GM18909 (cell line): ENCODE data around the gene UBAC1.

Source experiments
- ATAC-seq: cut with Tn5 transposase; IDR thresholded peaks from one replicate; pipeline ENCODE4 v1.9.1; 2021; ENCODE audit warnings: mild to moderate bottlenecking; ENCODE audit not compliant: unreplicated experiment, poor library complexity

UBAC1 gene, protein sequence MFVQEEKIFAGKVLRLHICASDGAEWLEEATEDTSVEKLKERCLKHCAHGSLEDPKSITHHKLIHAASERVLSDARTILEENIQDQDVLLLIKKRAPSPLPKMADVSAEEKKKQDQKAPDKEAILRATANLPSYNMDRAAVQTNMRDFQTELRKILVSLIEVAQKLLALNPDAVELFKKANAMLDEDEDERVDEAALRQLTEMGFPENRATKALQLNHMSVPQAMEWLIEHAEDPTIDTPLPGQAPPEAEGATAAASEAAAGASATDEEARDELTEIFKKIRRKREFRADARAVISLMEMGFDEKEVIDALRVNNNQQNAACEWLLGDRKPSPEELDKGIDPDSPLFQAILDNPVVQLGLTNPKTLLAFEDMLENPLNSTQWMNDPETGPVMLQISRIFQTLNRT

GRCh38 chr9:135961277-135961715, at the start of gene UBAC1:
Gene UBAC1, minus strand, starts transcription at chr9:135961373. Its CDS starts 211 bp downstream, at chr9:135961162.
- ATAC-seq = peak; percentile 93

DNA sequence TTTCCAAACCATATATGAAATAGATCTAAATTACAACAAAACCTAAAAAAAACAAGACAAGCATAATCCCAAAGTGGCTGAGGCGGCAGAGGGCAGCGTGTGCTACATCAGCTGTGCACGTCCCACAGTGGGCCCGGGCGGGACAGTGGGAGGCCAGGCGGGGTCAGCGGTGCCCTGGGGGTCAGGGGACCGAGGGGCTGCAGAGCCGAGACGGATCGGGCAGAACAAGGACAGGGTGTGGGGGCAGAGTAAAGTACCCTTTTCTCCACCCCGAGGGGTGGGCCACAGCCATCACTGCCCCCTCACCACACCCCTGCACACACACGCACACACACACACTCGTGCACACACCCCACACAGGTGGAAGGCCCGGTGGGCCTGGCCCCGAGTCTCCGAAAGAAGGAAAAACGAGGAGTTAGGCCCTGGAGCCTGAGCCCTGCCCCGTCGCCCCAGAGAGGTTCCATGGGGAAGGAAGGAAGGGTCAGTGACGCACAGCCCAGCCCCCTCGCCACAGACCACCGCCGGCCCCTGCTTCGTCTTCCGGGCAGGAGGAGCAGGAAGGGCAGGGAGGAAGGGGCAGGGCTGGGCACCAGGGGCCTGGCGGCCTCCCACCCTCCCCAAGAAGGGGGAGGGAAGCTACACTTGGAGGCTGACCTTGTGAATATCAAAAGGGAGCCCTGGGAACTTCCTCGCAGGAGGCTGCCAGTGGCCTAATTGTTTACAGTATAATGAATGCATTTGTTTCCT, 49.6 kb upstream of the UBAC1 start:
- ATAC-seq = no peak

DNA sequence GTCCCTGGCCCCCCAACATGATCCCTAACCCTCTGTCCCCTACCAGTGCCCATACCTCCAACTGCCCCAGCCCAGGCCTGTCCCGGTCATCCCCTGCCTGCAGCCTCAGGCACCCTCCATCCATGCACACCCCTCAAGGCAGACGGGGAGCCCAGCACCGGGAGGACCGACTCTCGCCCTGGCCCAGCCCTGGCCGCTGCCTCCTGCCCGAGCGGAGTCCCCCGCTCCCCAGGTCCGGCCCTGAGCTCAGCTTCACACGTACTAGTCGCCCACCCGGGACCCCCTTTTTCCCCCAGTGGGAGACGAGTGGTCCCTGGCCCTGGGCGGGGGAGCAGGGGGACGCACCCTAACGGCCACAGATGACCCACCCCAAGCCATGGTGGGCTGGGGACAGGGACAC, 49.0 kb upstream of the UBAC1 start:
- no peak for ATAC-seq

DNA sequence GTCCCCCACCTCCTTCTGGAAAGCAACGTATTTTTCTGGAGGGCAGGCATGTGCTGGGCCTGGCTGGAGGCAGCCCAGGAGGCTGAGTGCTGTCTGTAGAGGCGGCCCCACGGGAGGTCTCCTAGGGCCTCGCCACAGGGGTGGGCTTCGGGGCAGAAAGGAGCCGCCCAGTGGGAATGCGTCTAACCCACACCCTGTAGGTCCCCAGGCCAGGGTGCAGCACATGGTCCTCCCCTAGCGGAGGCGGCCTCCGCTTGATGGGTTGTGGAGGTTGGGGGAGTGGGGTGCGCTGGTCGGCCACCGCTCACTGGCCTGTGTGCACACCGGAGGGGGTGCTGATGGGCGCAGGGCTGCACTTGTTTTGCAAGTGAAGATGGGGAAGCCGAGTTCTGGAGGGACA, 48.3 kb upstream of the UBAC1 start:
- no peak for ATAC-seq

GRCh38 chr9:136008693-136008997, 47.5 kb upstream of the UBAC1 start:
- ATAC-seq = no peak

- no peak for ATAC-seq
Observed at GRCh38 chr9:136007934-136008692, 46.9 kb upstream of the UBAC1 start.

DNA sequence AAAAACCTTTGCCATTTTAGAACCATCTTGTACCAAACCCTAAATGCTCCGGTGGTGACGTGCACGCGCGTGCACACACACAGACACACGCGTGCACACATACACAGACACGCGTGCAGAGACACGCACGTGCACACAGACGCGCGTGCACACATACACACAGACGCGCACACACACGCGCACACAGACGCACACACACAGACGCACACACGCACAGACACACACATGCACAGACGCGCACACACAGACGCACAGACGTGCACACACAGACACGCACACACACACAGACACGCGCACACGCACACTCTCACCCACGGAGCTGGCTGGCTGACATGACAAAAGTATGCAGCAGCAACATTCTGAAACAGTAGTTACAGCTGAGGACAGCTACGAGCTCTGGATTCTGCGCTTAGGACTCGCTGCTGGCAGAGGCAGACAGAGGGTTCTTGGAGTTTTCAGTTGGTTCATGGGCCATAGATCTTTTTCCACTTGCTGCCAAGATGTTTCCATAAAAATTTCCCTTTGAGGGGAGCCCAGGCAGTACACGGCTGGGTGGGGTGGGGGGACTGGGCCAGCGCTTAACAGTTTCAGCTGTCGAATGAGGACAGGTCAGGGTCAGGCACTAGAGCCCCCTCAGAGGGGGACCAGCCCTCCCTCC, 46.2 kb upstream of the UBAC1 start:
- ATAC-seq = no peak

- no peak for ATAC-seq
Observed at GRCh38 chr9:136006169-136006568, 45.0 kb upstream of the UBAC1 start.

GRCh38 chr9:136004712-136005111, 43.5 kb upstream of the UBAC1 start:
- no peak for ATAC-seq

GRCh38 chr9:136004219-136004618, 43.0 kb upstream of the UBAC1 start:
- ATAC-seq = no peak

DNA sequence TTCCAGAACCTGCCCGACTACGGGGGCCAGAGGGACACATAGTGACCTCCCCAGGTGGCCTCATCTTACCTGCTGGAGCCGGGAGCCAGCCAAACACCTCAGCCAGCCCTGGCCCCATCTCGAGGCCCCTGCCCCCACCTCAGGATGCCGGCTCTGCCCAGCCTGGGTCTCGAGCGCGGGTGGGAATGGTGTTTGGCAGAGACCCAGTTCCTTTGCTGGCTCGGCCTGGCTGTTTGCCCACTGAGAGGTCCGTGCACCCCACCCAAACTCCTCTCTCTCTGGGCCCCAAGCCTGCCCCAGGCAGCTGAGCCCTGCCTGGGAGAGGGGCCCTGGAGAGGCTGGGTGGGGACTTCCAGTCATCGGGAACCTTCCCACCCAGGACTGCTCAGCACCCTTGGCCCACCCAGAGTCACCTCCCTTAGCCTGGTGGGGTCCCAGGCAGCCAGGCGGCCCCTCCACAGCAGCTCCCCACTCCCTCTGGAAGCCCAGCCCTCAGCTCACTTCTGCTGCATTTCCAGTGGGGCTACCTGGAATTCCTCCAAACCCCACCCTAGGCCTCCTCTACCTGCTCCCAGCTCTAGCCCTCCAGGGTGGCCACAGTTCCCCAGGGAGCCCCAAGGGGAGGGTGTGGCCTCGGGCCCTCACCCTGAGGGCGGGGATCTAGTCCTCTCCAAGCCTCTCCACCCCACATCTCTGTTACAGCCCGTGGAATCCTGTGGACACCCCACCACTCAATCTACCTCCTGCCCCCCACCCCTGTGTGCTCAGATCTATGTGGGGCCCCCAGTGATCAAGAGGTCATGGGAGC, 42.4 kb upstream of the UBAC1 start:
- no peak for ATAC-seq

GRCh38 chr9:136002881-136003280, 41.7 kb upstream of the UBAC1 start:
- ATAC-seq = no peak

- no peak for ATAC-seq
Observed at GRCh38 chr9:136002215-136002614, 41.0 kb upstream of the UBAC1 start.

DNA sequence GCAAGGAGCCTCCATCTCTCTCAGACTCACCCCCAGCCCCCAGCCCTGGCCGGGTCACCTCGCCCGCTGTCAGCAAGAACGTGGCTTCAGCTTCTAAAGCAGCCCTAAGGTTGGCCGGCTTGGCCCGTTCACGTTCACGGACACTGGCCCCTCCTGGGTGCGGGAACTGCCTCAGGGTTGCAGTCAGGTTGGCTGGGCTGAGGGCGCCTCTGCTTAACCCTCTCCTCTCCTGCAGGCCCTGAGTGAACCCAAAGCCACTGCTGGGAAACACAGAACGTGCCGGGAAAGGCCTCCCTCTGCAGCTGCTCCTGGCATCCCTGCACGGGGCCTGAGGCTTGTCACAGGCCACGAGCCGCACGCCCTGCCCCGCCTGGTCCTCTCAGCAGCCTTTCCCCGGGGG, 40.1 kb upstream of the UBAC1 start:
- no peak for ATAC-seq

GRCh38 chr9:135998410-135999071, 37.4 kb upstream of the UBAC1 start:
- ATAC-seq = no peak

- no peak for ATAC-seq
Observed at GRCh38 chr9:135998016-135998380, 36.8 kb upstream of the UBAC1 start.

GRCh38 chr9:135997090-135998015, 36.2 kb upstream of the UBAC1 start:
- no peak for ATAC-seq

DNA sequence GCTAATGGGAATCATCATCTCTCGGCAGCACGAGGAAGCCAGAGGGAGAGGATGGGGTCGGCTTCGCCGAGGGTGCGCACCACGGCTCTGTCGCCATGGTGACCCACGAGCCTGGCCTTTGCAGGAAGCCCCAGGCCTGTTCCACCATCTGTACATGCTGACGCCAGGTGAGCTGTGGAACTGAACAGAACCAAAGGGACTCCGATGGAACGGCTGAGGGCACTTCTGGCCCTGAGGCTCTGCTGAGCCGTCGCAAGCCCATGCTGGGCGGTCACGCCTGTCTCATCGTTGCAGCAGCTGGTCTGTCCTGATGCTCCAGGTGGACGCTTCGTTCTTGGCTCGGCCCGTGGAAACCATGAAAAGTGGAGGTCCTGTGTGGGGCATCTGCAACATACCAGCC, 34.6 kb upstream of the UBAC1 start:
- ATAC-seq = no peak
